ENCODE measurements around the gene AHNAK. TPM values are rescaled to one million over a fixed set of nuclear protein-coding genes. Genes with fewer than 3 reads are reported as not detected.

AHNAK gene
- total RNA-seq, 1 donor from 2014 or later = 302 TPM

GRCh38 chr11:62418136-62418535 is 128.5 kb downstream of the AHNAK start:
- Mint-ChIP-seq H3K27me3 (peaks cover 2% of the 10 kb centered on the region), H3K4me1 (ENCODE audit: unreplicated experiment) (peaks cover 19% of the 10 kb centered on the region)

GRCh38 chr11:62416596-62416995 is 130.0 kb downstream of the AHNAK start:
- no peak for DNase-seq (ENCODE audit: extremely low spot score, unreplicated experiment)
- Mint-ChIP-seq H3K4me3 (no peak overlapping the region), H3K9me3 (no peaks in the 10 kb centered on the region), H3K27me3 (no peaks in the 10 kb centered on the region), H3K4me1 (ENCODE audit: unreplicated experiment) (peaks cover 7% of the 10 kb centered on the region), H3K27ac (no peak overlapping the region), H3K36me3 (no peaks in the 10 kb centered on the region)
- no peak for TF ChIP-seq CTCF (conservative IDR thresholded peaks at IDR 0.05)

More at GRCh38 chr11:62418136-62418535, 128.5 kb downstream of the AHNAK start:
- Mint-ChIP-seq H3K36me3 (no peaks in the 10 kb centered on the region), H3K9me3 (no peaks in the 10 kb centered on the region), H3K27ac (no peak overlapping the region), H3K4me3 (no peak overlapping the region)
- no peak for DNase-seq (ENCODE audit: extremely low spot score, unreplicated experiment)
- no peak for TF ChIP-seq CTCF (conservative IDR thresholded peaks at IDR 0.05)

GRCh38 chr11:62413060-62413696 is 133.4 kb downstream of the AHNAK start:
- H3K4me1 Mint-ChIP-seq (ENCODE audit: unreplicated experiment) = no peaks in the 10 kb centered on the region
- H3K4me3 Mint-ChIP-seq = no peak overlapping the region
- H3K27ac Mint-ChIP-seq = no peak overlapping the region
- H3K36me3 Mint-ChIP-seq = no peaks in the 10 kb centered on the region
- H3K9me3 Mint-ChIP-seq = no peaks in the 10 kb centered on the region
- TF ChIP-seq CTCF (conservative IDR thresholded peaks at IDR 0.05) = no peak
- H3K27me3 Mint-ChIP-seq = no peaks in the 10 kb centered on the region
- DNase-seq (ENCODE audit: extremely low spot score, unreplicated experiment) = no peak

GRCh38 chr11:62411524-62411923 is 135.1 kb downstream of the AHNAK start:
- no peak for DNase-seq (ENCODE audit: extremely low spot score, unreplicated experiment)
- no peak for TF ChIP-seq CTCF (conservative IDR thresholded peaks at IDR 0.05)
- H3K27me3 Mint-ChIP-seq = no peaks in the 10 kb centered on the region
- no peaks in the 10 kb centered on the region for H3K4me1 Mint-ChIP-seq (ENCODE audit: unreplicated experiment)
- no peaks in the 10 kb centered on the region for H3K36me3 Mint-ChIP-seq
- H3K4me3 Mint-ChIP-seq = no peak overlapping the region
- H3K9me3 Mint-ChIP-seq = no peaks in the 10 kb centered on the region
- no peak overlapping the region for H3K27ac Mint-ChIP-seq

- H3K9me3 Mint-ChIP-seq = no peaks in the 10 kb centered on the region
- no peak overlapping the region for H3K4me3 Mint-ChIP-seq
- H3K36me3 Mint-ChIP-seq = no peaks in the 10 kb centered on the region
- no peaks in the 10 kb centered on the region for H3K4me1 Mint-ChIP-seq (ENCODE audit: unreplicated experiment)
- TF ChIP-seq CTCF (conservative IDR thresholded peaks at IDR 0.05) = no peak
- DNase-seq (ENCODE audit: extremely low spot score, unreplicated experiment) = no peak
- no peak overlapping the region for H3K27ac Mint-ChIP-seq
- H3K27me3 Mint-ChIP-seq = no peaks in the 10 kb centered on the region
Observed at GRCh38 chr11:62410972-62411371, 135.6 kb downstream of the AHNAK start.
